CD14-positive monocyte (primary cell): Measurements from ENCODE around the gene TPGS1. TPM values are rescaled to one million over a fixed set of nuclear protein-coding genes. Genes with fewer than 3 reads are reported as not detected.

Source experiments
- DNase-seq, 3 donors: peaks; one replicate each; pipeline ENCODE4 v3.0.0-alpha.2; 2011 to 2022
- H2AFZ ChIP-seq: 2 replicates; pipeline ENCODE4 v1.6.0; 2012; ENCODE audit warnings: mild to moderate bottlenecking, low read depth, low read length, inconsistent platforms; ENCODE audit not compliant: insufficient read depth, poor library complexity, severe bottlenecking
- H3K27ac ChIP-seq, 2 donors: 1 replicate in 1 of 2; 2 replicates in 1 of 2; pipeline ENCODE4 v1.5.1; 2012 to 2013; ENCODE audit warnings: low read length in 2 of 2, control low read depth in 1 of 2, inconsistent platforms in 1 of 2, low read depth in 1 of 2, mild to moderate bottlenecking in 1 of 2
- H3K27me3 ChIP-seq, 2 donors: one replicate each; pipeline versions ENCODE4 v1.6.0 to v1.6.1; 2011 to 2013; ENCODE audit warnings: low read length in 2 of 2; ENCODE audit not compliant: control insufficient read depth in 2 of 2, insufficient read depth in 2 of 2
- H3K36me3 ChIP-seq, 2 donors: replicated peaks in 1 of 2; 1 replicate in 1 of 2; 2 replicates in 1 of 2; pipeline versions ENCODE4 v1.5.1 to v1.6.1; 2012 to 2013; ENCODE audit warnings: low read length in 2 of 2, control low read depth in 1 of 2, inconsistent platforms in 1 of 2, mild to moderate bottlenecking in 1 of 2; ENCODE audit not compliant: insufficient read depth in 2 of 2, control insufficient read depth in 1 of 2
- H3K4me1 ChIP-seq, 2 donors: 1 replicate in 1 of 2; 2 replicates in 1 of 2; pipeline versions ENCODE4 v1.5.1 to v1.6.1; 2012 to 2013; ENCODE audit warnings: low read length in 2 of 2, control low read depth in 1 of 2, inconsistent platforms in 1 of 2, mild to moderate bottlenecking in 1 of 2, moderate library complexity in 1 of 2; ENCODE audit not compliant: insufficient read depth in 2 of 2, control insufficient read depth in 1 of 2
- H3K4me2 ChIP-seq: replicated peaks from 2 replicates; pipeline ENCODE3; 2012; ENCODE audit warnings: low read length, moderate library complexity, mild to moderate bottlenecking; ENCODE audit not compliant: poor library complexity, severe bottlenecking; ENCODE audit errors: extremely low read depth
- H3K4me3 ChIP-seq, 3 experiments: fragments of 200-600 bp in 1 of 3; sonication (generic) in 1 of 3; replicated peaks in 1 of 3; 1 replicate in 2 of 3; 2 replicates in 1 of 3; pipeline ENCODE4 v1.5.1; 2011 to 2013; ENCODE audit warnings: low read length in 3 of 3, mild to moderate bottlenecking in 3 of 3, control low read depth in 2 of 3, low read depth in 2 of 3, inconsistent platforms in 1 of 3, moderate library complexity in 1 of 3
- H3K79me2 ChIP-seq: 2 replicates; pipeline ENCODE4 v1.6.0; 2012; ENCODE audit warnings: mild to moderate bottlenecking, control low read depth, inconsistent platforms, low read length, moderate library complexity; ENCODE audit not compliant: insufficient read depth
- H3K9ac ChIP-seq: 2 replicates; pipeline ENCODE4 v1.6.0; 2017; ENCODE audit warnings: low read length, mild to moderate bottlenecking; ENCODE audit not compliant: insufficient read depth, poor library complexity, severe bottlenecking
- H3K9me3 ChIP-seq, 2 donors: replicated peaks in 1 of 2; 1 replicate in 1 of 2; 2 replicates in 1 of 2; pipeline versions ENCODE4 v1.5.1 to v1.6.1; 2012 to 2013; ENCODE audit warnings: low read length in 2 of 2, control low read depth in 1 of 2; ENCODE audit not compliant: control insufficient read depth in 1 of 2, insufficient read depth in 1 of 2
- H4K20me1 ChIP-seq: 2 replicates; pipeline ENCODE4 v1.6.0; 2012; ENCODE audit warnings: mild to moderate bottlenecking, low read length, control low read depth, moderate library complexity; ENCODE audit not compliant: insufficient read depth
- H3K27ac Mint-ChIP-seq, 7 donors: one replicate each; pipeline ENCODE4 v1.8.0; 2020; ENCODE audit warnings: mild to moderate bottlenecking in 7 of 7, mixed read lengths in 7 of 7, moderate library complexity in 6 of 7, inconsistent platforms in 2 of 7
- H3K27me3 Mint-ChIP-seq, 3 donors: one replicate each; pipeline ENCODE4 v1.8.0; 2021 to 2022; ENCODE audit warnings: low read depth in 3 of 3, mild to moderate bottlenecking in 3 of 3, mixed read lengths in 3 of 3, moderate library complexity in 3 of 3, inconsistent platforms in 1 of 3
- H3K36me3 Mint-ChIP-seq, 2 donors: one replicate each; pipeline ENCODE4 v1.8.0; 2020; ENCODE audit warnings: mixed read lengths in 2 of 2, inconsistent platforms in 1 of 2, mild to moderate bottlenecking in 1 of 2
- H3K4me1 Mint-ChIP-seq: one replicate; pipeline ENCODE4 v1.8.0; 2020; ENCODE audit warnings: mild to moderate bottlenecking, mixed read lengths
- H3K4me3 Mint-ChIP-seq, 2 donors: one replicate each; pipeline ENCODE4 v1.8.0; 2020; ENCODE audit warnings: mild to moderate bottlenecking in 2 of 2, mixed read lengths in 2 of 2, moderate library complexity in 1 of 2
- H3K9me3 Mint-ChIP-seq, 7 donors: one replicate each; pipeline ENCODE4 v1.8.0; 2020 to 2022; ENCODE audit warnings: mixed read lengths in 7 of 7, mild to moderate bottlenecking in 6 of 7, moderate library complexity in 6 of 7, inconsistent platforms in 2 of 7
- CTCF ChIP-seq: fragments of 200-600 bp; IDR thresholded peaks from one replicate; pipeline ENCODE4 v1.8.0; 2022; ENCODE audit warnings: antibody characterized with exemption, mild to moderate bottlenecking
- WGBS: methylation state at CpG from one replicate; pipeline ENCODE4 v1.1.5; 2013; ENCODE audit warnings: missing lambda C conversion rate; ENCODE audit not compliant: insufficient coverage; 5-methylcytosine and 5-hydroxymethylcytosine counted together
- intact Hi-C, 2 donors: fragments of 100-400 bp; cut with micrococcal nuclease; formaldehyde crosslinking; loops; one replicate each; pipeline versions ENCODE4 v1.15.0 to v1.15.1; 2023
- polyA plus RNA-seq, 3 donors: library from polyadenylated mRNA; depleted of rRNA in 1 of 3; unstranded in 2 of 3; stranded (reverse) in 1 of 3; fragments of 300-500 nt in 2 of 3; fragments of >200 nt in 1 of 3; fragmentation: Illumina TruSeq in 2 of 3; gene quantifications; 1 replicate in 2 of 3; 2 replicates in 1 of 3; pipeline ENCODE4 v1.2.3, GENCODE V29; 2012 to 2021

The TPGS1 gene
- polyA plus RNA-seq, 3 donors: 9.2 to 48.1 (median 14.2) TPM

- H3K4me3 Mint-ChIP-seq: no peak overlapping the region
Measured at GRCh38 chr19:513368-514165, 6.3 kb downstream of the TPGS1 start.

GRCh38 chr19:514166-514663 lies 6.9 kb downstream of the TPGS1 start:
- no peak for TF ChIP-seq CTCF
- Histone ChIP-seq H4K20me1 (peaks cover 14% of the 10 kb centered on the region), H3K4me3 (no peak overlapping the region), H3K9ac (no peak overlapping the region), H3K9me3 (no peaks in the 10 kb centered on the region), H3K36me3 (peaks cover 0 to 5% of the 10 kb centered on the region in 2 donors), H3K27ac (no peak overlapping the region), H3K4me1 (peaks cover 17 to 22% of the 10 kb centered on the region in 2 donors), H3K27me3 (peaks cover 0 to 13% of the 10 kb centered on the region in 2 donors), H2AFZ (no peak overlapping the region), H3K4me2 (no peak overlapping the region), H3K79me2 (no peaks in the 10 kb centered on the region)
- DNase-seq: no peak
- H3K36me3 Mint-ChIP-seq: peaks cover 11 to 17% of the 10 kb centered on the region in 2 donors
- intact Hi-C loops: no loop called here
- H3K9me3 Mint-ChIP-seq: peaks cover 0 to 3% (median 0%) of the 10 kb centered on the region in 7 donors
- no peak overlapping the region for H3K27ac Mint-ChIP-seq
- no peak overlapping the region for H3K4me3 Mint-ChIP-seq
- H3K27me3 Mint-ChIP-seq: peaks cover 10 to 37% (median 15%) of the 10 kb centered on the region in 3 donors
- WGBS: 97% methylated on average over 9 of the region's 9 CpGs
- H3K4me1 Mint-ChIP-seq: peaks cover 16% of the 10 kb centered on the region

More at GRCh38 chr19:513368-514165, 6.3 kb downstream of the TPGS1 start:
- H3K36me3 ChIP-seq: peaks cover 0 to 5% of the 10 kb centered on the region in 2 donors
- intact Hi-C loops: no loop called here
- H3K27me3 ChIP-seq: peaks cover 0 to 13% of the 10 kb centered on the region in 2 donors
- H3K27me3 Mint-ChIP-seq: peaks cover 11 to 32% (median 14%) of the 10 kb centered on the region in 3 donors
- H3K79me2 ChIP-seq: peaks cover 5% of the 10 kb centered on the region
- TF ChIP-seq CTCF: no peak
- H3K27ac ChIP-seq: no peak overlapping the region
- H3K9ac ChIP-seq: no peak overlapping the region
- peaks cover 0 to 3% (median 0%) of the 10 kb centered on the region in 7 donors for H3K9me3 Mint-ChIP-seq
- DNase-seq: no peak
- H3K4me1 Mint-ChIP-seq: peaks cover 16% of the 10 kb centered on the region
- H2AFZ ChIP-seq: no peak overlapping the region
- peak overlapping the region in 2 of 7 donors; percentile 2 to 6 for H3K27ac Mint-ChIP-seq
- peaks cover 15 to 24% of the 10 kb centered on the region in 2 donors for H3K36me3 Mint-ChIP-seq
- H3K4me2 ChIP-seq: no peak overlapping the region
- peaks cover 17 to 25% of the 10 kb centered on the region in 2 donors for H3K4me1 ChIP-seq
- no peaks in the 10 kb centered on the region for H3K9me3 ChIP-seq
- WGBS: 95% methylated on average over 10 of the region's 10 CpGs
- peaks cover 21% of the 10 kb centered on the region for H4K20me1 ChIP-seq
- no peak overlapping the region for H3K4me3 ChIP-seq
